Panc1 (cell line): Measurements from ENCODE around the gene CA5B. TPM values are rescaled to one million over a fixed set of nuclear protein-coding genes. Genes with fewer than 3 reads are reported as not detected.
"Not testable (repeated sequence)": the region's sequence is repeated elsewhere in the genome, so short reads cannot be mapped to it uniquely, and the experiment has no call there.

ENCODE experiments used
- ATAC-seq: fragments of 200-7000 bp; cut with Tn5 transposase; 2 replicates; pipeline ENCODE4 v1.9.1; 2020; ENCODE audit warnings: mild to moderate bottlenecking, moderate library complexity
- BruUV-seq: library from RNA; stranded (reverse); fragments of 400-500 nt; replicated peaks from 2 replicates; lab custom pipeline; 2021; lab: Mats Ljungman, UMichigan
- CTCF ChIA-PET: fragments of 300-600 bp; sonication (Branson Sonifier 250); formaldehyde crosslinking; loops from one replicate; lab custom pipeline; 2022; ENCODE audit warnings: antibody characterized with exemption; lab: Charles Lee
- POLR2A ChIA-PET: fragments of 300-600 bp; sonication (Branson Sonifier 250); formaldehyde crosslinking; loops from one replicate; lab custom pipeline; 2022; ENCODE audit warnings: antibody characterized with exemption; lab: Charles Lee
- DNase-seq: peaks from one replicate; pipeline ENCODE4 v3.0.0-alpha.2; 2010; ENCODE audit warnings: low read depth, low spot score
- H3K27ac ChIP-seq: 2 replicates; pipeline ENCODE4 v1.5.1; 2011; ENCODE audit warnings: mild to moderate bottlenecking, low read length, inconsistent platforms
- H3K27me3 ChIP-seq: fragments of 200-500 bp; sonication (Bioruptor generic); 2 replicates; pipeline ENCODE4 v1.6.0; 2014; ENCODE audit warnings: low read length, inconsistent platforms; ENCODE audit not compliant: control insufficient read depth, insufficient read depth
- H3K36me3 ChIP-seq: fragments of 200-500 bp; sonication (Bioruptor generic); 2 replicates; pipeline ENCODE4 v1.5.1; 2014; ENCODE audit warnings: inconsistent platforms, mild to moderate bottlenecking, low read length, moderate library complexity; ENCODE audit not compliant: control insufficient read depth, insufficient read depth
- H3K4me1 ChIP-seq: 2 replicates; pipeline ENCODE4 v1.5.1; 2011; ENCODE audit warnings: inconsistent platforms, mild to moderate bottlenecking, low read length, moderate library complexity; ENCODE audit not compliant: control insufficient read depth, insufficient read depth
- H3K4me3 ChIP-seq, 2 experiments: 2 replicates each; pipeline ENCODE4 v1.5.1; 2011 to 2012; ENCODE audit warnings: low read depth in 2 of 2, low read length in 2 of 2, mild to moderate bottlenecking in 2 of 2, inconsistent platforms in 1 of 2, moderate library complexity in 1 of 2
- H3K9me3 ChIP-seq: fragments of 200-500 bp; sonication (Bioruptor generic); 2 replicates; pipeline ENCODE4 v1.5.1; 2014; ENCODE audit warnings: low read depth, mild to moderate bottlenecking, inconsistent platforms, low read length, moderate library complexity; ENCODE audit not compliant: control insufficient read depth, insufficient read depth
- CTCF ChIP-seq: fragments of 450-650 bp; IDR thresholded peaks from 2 replicates; pipeline ENCODE4 v1.5.1; 2017; ENCODE audit warnings: mild to moderate bottlenecking
- POLR2AphosphoS5 ChIP-seq: IDR thresholded peaks from 2 replicates; pipeline ENCODE4 v1.6.1; 2012; ENCODE audit warnings: mild to moderate bottlenecking, low read depth, low read length, moderate library complexity
- REST ChIP-seq, 2 experiments: IDR thresholded peaks; 2 replicates each; pipeline ENCODE4 v1.6.1; 2011 to 2012; ENCODE audit warnings: low read depth in 2 of 2, control low read depth in 1 of 2, low read length in 1 of 2, mild to moderate bottlenecking in 1 of 2, moderate library complexity in 1 of 2; ENCODE audit not compliant: insufficient read depth in 1 of 2
- SIN3A ChIP-seq: IDR thresholded peaks from 2 replicates; pipeline ENCODE4 v1.6.1; 2012; ENCODE audit warnings: low read depth, mild to moderate bottlenecking, low read length, moderate library complexity, borderline replicate concordance; ENCODE audit not compliant: insufficient read depth
- TCF7L2 ChIP-seq: IDR thresholded peaks from 2 replicates; pipeline ENCODE4 v1.6.1; 2011; ENCODE audit warnings: mild to moderate bottlenecking, low read depth, low read length, inconsistent platforms
- in situ Hi-C: cut with HindIII; loops from 2 replicates; pipeline ENCODE4 v1.10.0; 2016; ENCODE audit warnings: low sequenced_read_pairs, low pct_unique_long_range_greater_than_20kb
- intact Hi-C: fragments of 100-400 bp; cut with micrococcal nuclease; formaldehyde crosslinking; loops from one replicate; pipeline ENCODE4 v1.10.0; 2022; ENCODE audit not compliant: unreplicated experiment
- total RNA-seq: library from RNA; stranded (reverse); gene quantifications from one replicate; pipeline ENCODE4 v1.2.1, GENCODE V29; 2021; ENCODE audit not compliant: unreplicated experiment

Gene CA5B
- total RNA-seq, 1 experiment from 2014 or later = 6.8 TPM

GRCh38 chrX:15744181-15744867 lies 6.3 kb downstream of the CA5B start:
- Histone ChIP-seq H3K27ac (no peak overlapping the region), H3K4me1 (no peaks in the 10 kb centered on the region), H3K27me3 (no peaks in the 10 kb centered on the region), H3K9me3 (no peaks in the 10 kb centered on the region), H3K36me3 (no peaks in the 10 kb centered on the region), H3K4me3 (no peak overlapping the region)
- ChIA-PET CTCF (no interaction called here), POLR2A (no interaction called here)
- TF ChIP-seq REST (IDR thresholded peaks at IDR 0.05; ENCODE audit: insufficient read depth in 1 of 2, low read depth in 2 of 2, low read length in 1 of 2) = no peak
- no peak for TF ChIP-seq TCF7L2
- TF ChIP-seq SIN3A = no peak
- no peak for TF ChIP-seq CTCF
- TF ChIP-seq POLR2AphosphoS5 = no peak
- no peak for DNase-seq
- in situ Hi-C loops = no loop called here
- intact Hi-C loops = no loop called here
- no TSS peak for BruUV-seq
- ATAC-seq = no peak

DNA sequence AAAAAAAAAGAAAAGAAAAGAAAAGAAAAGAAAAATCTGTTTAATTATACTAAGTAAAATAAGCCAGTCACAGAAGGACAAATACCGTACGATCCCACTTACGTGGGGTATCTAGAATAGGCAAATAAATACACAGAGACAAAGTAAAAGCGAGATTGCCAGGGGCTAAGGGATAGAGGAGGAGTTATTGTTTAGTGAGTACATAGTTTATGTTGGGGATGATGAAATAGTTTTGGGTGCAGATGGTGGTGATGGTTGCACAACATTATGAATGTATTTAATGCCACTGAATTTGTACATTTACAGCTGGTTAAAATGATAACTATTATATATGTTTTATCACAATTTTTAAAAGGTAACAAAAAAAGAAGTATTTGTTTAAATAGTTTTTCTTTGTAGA lies 7.1 kb downstream of the CA5B start:
- no peaks in the 10 kb centered on the region for H3K9me3 ChIP-seq
- BruUV-seq = no TSS peak
- CTCF ChIA-PET = no interaction called here
- intact Hi-C loops (no loop called here), in situ Hi-C loops (no loop called here)
- DNase-seq = no peak
- TF ChIP-seq REST (IDR thresholded peaks at IDR 0.05; ENCODE audit: insufficient read depth in 1 of 2, low read depth in 2 of 2, low read length in 1 of 2) (no peak), CTCF (no peak), SIN3A (no peak), POLR2AphosphoS5 (no peak), TCF7L2 (no peak)
- H3K36me3 ChIP-seq = no peaks in the 10 kb centered on the region
- no peaks in the 10 kb centered on the region for H3K27me3 ChIP-seq
- no peaks in the 10 kb centered on the region for H3K4me1 ChIP-seq
- ATAC-seq = no peak
- POLR2A ChIA-PET = no interaction called here
- no peak overlapping the region for H3K4me3 ChIP-seq
- no peak overlapping the region for H3K27ac ChIP-seq

- H3K36me3 ChIP-seq, in situ Hi-C loops, ATAC-seq, intact Hi-C loops, DNase-seq, H3K4me3 ChIP-seq, H3K27me3 ChIP-seq, BruUV-seq, H3K4me1 ChIP-seq, CTCF ChIA-PET, H3K9me3 ChIP-seq, POLR2A ChIA-PET, H3K27ac ChIP-seq: not testable (repeated sequence)
These were observed 8.6 kb downstream of the CA5B start for GRCh38 chrX:15746651-15747050.
